ENCODE measurements around the gene FLRT2. TPM values are rescaled to one million over a fixed set of nuclear protein-coding genes. Genes with fewer than 3 reads are reported as not detected.

FLRT2 gene
- total RNA-seq, 1 donor: 14.7 TPM

DNA sequence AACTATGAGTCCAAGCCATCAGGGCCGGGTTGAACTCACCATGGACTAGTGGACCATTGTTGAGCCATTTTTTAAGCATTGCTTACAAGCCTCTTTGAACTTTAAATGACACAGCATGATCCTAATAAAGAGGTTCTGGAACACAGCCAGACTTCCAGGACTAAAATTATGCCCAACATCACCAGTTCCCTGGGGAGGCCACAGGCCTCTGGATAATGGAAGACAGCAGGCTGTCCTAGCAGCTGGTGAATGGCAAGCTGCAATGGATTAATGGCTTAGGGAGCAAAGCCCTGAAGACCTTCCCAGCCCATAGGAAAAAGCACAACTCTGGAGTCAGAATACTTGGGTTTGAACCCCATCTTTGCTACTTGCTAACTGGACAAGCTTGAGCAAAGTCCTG is 71.3 kb downstream of the FLRT2 start:
- TF ChIP-seq, protein P1, sequence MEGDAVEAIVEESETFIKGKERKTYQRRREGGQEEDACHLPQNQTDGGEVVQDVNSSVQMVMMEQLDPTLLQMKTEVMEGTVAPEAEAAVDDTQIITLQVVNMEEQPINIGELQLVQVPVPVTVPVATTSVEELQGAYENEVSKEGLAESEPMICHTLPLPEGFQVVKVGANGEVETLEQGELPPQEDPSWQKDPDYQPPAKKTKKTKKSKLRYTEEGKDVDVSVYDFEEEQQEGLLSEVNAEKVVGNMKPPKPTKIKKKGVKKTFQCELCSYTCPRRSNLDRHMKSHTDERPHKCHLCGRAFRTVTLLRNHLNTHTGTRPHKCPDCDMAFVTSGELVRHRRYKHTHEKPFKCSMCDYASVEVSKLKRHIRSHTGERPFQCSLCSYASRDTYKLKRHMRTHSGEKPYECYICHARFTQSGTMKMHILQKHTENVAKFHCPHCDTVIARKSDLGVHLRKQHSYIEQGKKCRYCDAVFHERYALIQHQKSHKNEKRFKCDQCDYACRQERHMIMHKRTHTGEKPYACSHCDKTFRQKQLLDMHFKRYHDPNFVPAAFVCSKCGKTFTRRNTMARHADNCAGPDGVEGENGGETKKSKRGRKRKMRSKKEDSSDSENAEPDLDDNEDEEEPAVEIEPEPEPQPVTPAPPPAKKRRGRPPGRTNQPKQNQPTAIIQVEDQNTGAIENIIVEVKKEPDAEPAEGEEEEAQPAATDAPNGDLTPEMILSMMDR (IDR thresholded peaks at IDR 0.05; ENCODE audit: insufficient read depth, low read depth, low read length): no peak
- DNase-seq (ENCODE audit: low read depth): no peak
- H3K4me3 ChIP-seq (ENCODE audit: low read depth, low read length): no peak overlapping the region

GRCh38 chr14:85601690-85602089 is 71.7 kb downstream of the FLRT2 start:
- H3K4me3 ChIP-seq (ENCODE audit: low read depth, low read length): no peak overlapping the region
- TF ChIP-seq, protein P1 (IDR thresholded peaks at IDR 0.05; ENCODE audit: insufficient read depth, low read depth, low read length): no peak
- no peak for DNase-seq (ENCODE audit: low read depth)

DNA sequence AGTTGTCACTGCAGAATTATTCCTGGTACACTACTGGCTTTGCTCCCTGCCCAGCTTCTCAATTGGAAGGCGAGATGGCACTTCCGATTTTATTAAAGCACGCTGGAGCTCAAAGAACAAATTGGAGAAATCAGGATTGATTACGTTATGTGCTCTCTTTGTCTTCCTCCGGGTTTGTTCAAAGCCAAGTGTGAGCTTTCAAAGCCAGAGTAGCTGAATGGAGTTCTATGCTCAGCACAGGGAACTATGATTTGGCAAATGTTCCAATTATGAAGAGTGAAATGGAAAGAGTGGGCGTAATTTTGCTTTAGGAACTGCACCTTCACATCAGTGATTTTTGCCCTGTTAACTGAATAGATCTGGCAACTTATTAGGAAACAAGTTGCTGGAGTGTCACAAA is 72.4 kb downstream of the FLRT2 start:
- TF ChIP-seq, protein P1 (IDR thresholded peaks at IDR 0.05; ENCODE audit: insufficient read depth, low read depth, low read length): no peak

GRCh38 chr14:85604021-85604420 is 74.1 kb downstream of the FLRT2 start:
- DNase-seq (ENCODE audit: low read depth): no peak
- TF ChIP-seq, protein P1 (IDR thresholded peaks at IDR 0.05; ENCODE audit: insufficient read depth, low read depth, low read length): no peak
- no peak overlapping the region for H3K4me3 ChIP-seq (ENCODE audit: low read depth, low read length)

More for the DNA sequence above, 72.4 kb downstream of the FLRT2 start:
- DNase-seq (ENCODE audit: low read depth): no peak
- H3K4me3 ChIP-seq (ENCODE audit: low read depth, low read length): no peak overlapping the region

- TF ChIP-seq, protein P1 (IDR thresholded peaks at IDR 0.05; ENCODE audit: insufficient read depth, low read depth, low read length): no peak
- H3K4me3 ChIP-seq (ENCODE audit: low read depth, low read length): no peak overlapping the region
- no peak for DNase-seq (ENCODE audit: low read depth)
These were observed 74.8 kb downstream of the FLRT2 start for GRCh38 chr14:85604714-85605113.

GRCh38 chr14:85607651-85608081 is 77.7 kb downstream of the FLRT2 start:
- DNase-seq (ENCODE audit: low read depth): peak; percentile 97
- H3K4me3 ChIP-seq (ENCODE audit: low read depth, low read length): no peak overlapping the region
- TF ChIP-seq, protein P1 (IDR thresholded peaks at IDR 0.05; ENCODE audit: insufficient read depth, low read depth, low read length): no peak

DNA sequence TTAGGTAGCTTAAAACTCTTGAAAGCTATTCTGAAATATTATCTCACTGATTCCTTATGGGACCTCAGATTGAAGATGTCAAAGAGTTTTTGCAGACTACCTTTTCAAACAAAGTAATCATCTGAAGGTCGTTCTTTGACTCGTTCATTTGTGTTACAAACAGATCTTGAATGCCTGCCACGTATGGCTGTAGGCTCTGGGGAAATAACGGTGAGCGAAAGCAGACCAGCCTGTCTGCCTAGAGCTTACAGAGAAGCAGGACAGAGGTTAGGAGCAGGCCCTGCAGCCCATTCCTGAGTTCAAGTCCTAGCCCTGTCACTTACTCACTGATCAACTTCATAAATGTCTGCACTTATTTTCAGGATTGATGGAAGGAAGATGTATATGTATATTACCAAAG is 83.6 kb downstream of the FLRT2 start:
- no peak overlapping the region for H3K4me3 ChIP-seq (ENCODE audit: low read depth, low read length)
- DNase-seq (ENCODE audit: low read depth): no peak
- TF ChIP-seq, protein P1 (IDR thresholded peaks at IDR 0.05; ENCODE audit: insufficient read depth, low read depth, low read length): no peak

All from fibroblast of villous mesenchyme (primary cell).